CD4-positive, alpha-beta memory T cell (primary cell): ENCODE measurements around the gene CTAGE1. TPM values are rescaled to one million over a fixed set of nuclear protein-coding genes. Genes with fewer than 3 reads are reported as not detected.
"Not testable (repeated sequence)": the region's sequence is repeated elsewhere in the genome, so short reads cannot be mapped to it uniquely, and the experiment has no call there.

Experiments
- CTCF ChIA-PET: fragments of 350-600 bp; sonication (Branson Sonifier 250); formaldehyde crosslinking; loops from one replicate; lab custom pipeline; 2021; ENCODE audit warnings: inconsistent platforms; ENCODE audit not compliant: partially characterized antibody; lab: Charles Lee
- POLR2A ChIA-PET: fragments of 350-600 bp; sonication (Branson Sonifier 250); formaldehyde crosslinking; loops from one replicate; lab custom pipeline; 2021; ENCODE audit not compliant: partially characterized antibody; lab: Charles Lee
- DNase-seq, 5 donors: peaks; one replicate each; pipeline versions ENCODE4 v3.0.0 to v3.0.0-alpha.2; 2020 to 2022; ENCODE audit warnings: mixed read lengths in 1 of 5
- H3K27ac ChIP-seq: one replicate; pipeline ENCODE4 v1.7.0; 2013; ENCODE audit warnings: low read depth, low read length
- H3K27me3 ChIP-seq: 2 replicates; pipeline ENCODE4 v1.7.0; 2013; ENCODE audit warnings: mild to moderate bottlenecking, low read length, moderate library complexity; ENCODE audit not compliant: insufficient read depth
- H3K36me3 ChIP-seq: 2 replicates; pipeline ENCODE4 v1.7.0; 2013; ENCODE audit warnings: mild to moderate bottlenecking, low read length, moderate library complexity; ENCODE audit not compliant: insufficient read depth
- H3K4me1 ChIP-seq: 2 replicates; pipeline ENCODE4 v1.7.0; 2013; ENCODE audit warnings: mild to moderate bottlenecking, low read length, moderate library complexity; ENCODE audit not compliant: insufficient read depth
- H3K4me3 ChIP-seq, 2 donors: one replicate each; pipeline ENCODE4 v1.7.0; 2013; ENCODE audit warnings: low read length in 2 of 2, mild to moderate bottlenecking in 1 of 2
- H3K9me3 ChIP-seq, 2 donors: one replicate each; pipeline ENCODE4 v1.7.0; 2013; ENCODE audit warnings: low read length in 2 of 2, control low read depth in 1 of 2; ENCODE audit not compliant: control insufficient read depth in 1 of 2
- H3K27ac Mint-ChIP-seq, 7 donors: one replicate each; pipeline ENCODE4 v1.8.0; 2020 to 2021; ENCODE audit warnings: mixed read lengths in 7 of 7, mild to moderate bottlenecking in 6 of 7, inconsistent platforms in 3 of 7, moderate library complexity in 3 of 7
- H3K27me3 Mint-ChIP-seq, 2 donors: one replicate each; pipeline ENCODE4 v1.8.0; 2020 to 2021; ENCODE audit warnings: mixed read lengths in 2 of 2
- H3K36me3 Mint-ChIP-seq, 2 donors: one replicate each; pipeline ENCODE4 v1.8.0; 2020 to 2021; ENCODE audit warnings: mixed read lengths in 2 of 2, inconsistent platforms in 1 of 2, mild to moderate bottlenecking in 1 of 2
- H3K4me1 Mint-ChIP-seq, 4 donors: one replicate each; pipeline ENCODE4 v1.8.0; 2020 to 2021; ENCODE audit warnings: mixed read lengths in 4 of 4, mild to moderate bottlenecking in 1 of 4
- H3K4me3 Mint-ChIP-seq, 8 donors: one replicate each; pipeline ENCODE4 v1.8.0; 2020 to 2021; ENCODE audit warnings: mixed read lengths in 8 of 8, mild to moderate bottlenecking in 7 of 8, moderate library complexity in 6 of 8, inconsistent platforms in 3 of 8
- H3K9me3 Mint-ChIP-seq, 8 donors: one replicate each; pipeline ENCODE4 v1.8.0; 2020 to 2021; ENCODE audit warnings: mixed read lengths in 8 of 8, mild to moderate bottlenecking in 5 of 8, inconsistent platforms in 3 of 8, moderate library complexity in 1 of 8
- intact Hi-C: fragments of 100-400 bp; cut with micrococcal nuclease; formaldehyde crosslinking; loops from one replicate; pipeline ENCODE4 v1.15.1; 2023
- polyA plus RNA-seq, 2 donors: library from polyadenylated mRNA; unstranded; fragments of 300-500 nt; fragmentation: Illumina TruSeq; gene quantifications; one replicate each; pipeline ENCODE4 v1.2.3, GENCODE V29; 2021
- total RNA-seq, 2 experiments: library from RNA; stranded (reverse); gene quantifications; one replicate each; pipeline ENCODE4 v1.2.3, GENCODE V29; 2021

CTAGE1 gene
- total and polyA plus RNA-seq, 4 experiments from 2014 or later: not detected

GRCh38 chr18:22408059-22408458, 9.7 kb downstream of the CTAGE1 start:
- H3K27ac Mint-ChIP-seq: peak overlapping the region in 2 of 7 donors; percentile 33 to 36
- DNase-seq: no peak
- no peak overlapping the region for H3K4me3 ChIP-seq

GRCh38 chr18:22405142-22405541, 12.6 kb downstream of the CTAGE1 start:
- ChIA-PET POLR2A (no interaction called here), CTCF (no interaction called here)
- Mint-ChIP-seq H3K27ac (no peak overlapping the region), H3K36me3 (no peaks in the 10 kb centered on the region), H3K4me3 (no peak overlapping the region), H3K4me1 (peaks cover 3 to 13% (median 7%) of the 10 kb centered on the region in 4 donors), H3K27me3 (no peaks in the 10 kb centered on the region), H3K9me3 (peaks cover 3 to 31% (median 14%) of the 10 kb centered on the region in 8 donors)
- no peaks in the 10 kb centered on the region for H3K36me3 ChIP-seq
- no peak overlapping the region for H3K27ac ChIP-seq
- no peaks in the 10 kb centered on the region for H3K27me3 ChIP-seq
- no peaks in the 10 kb centered on the region for H3K9me3 ChIP-seq
- H3K4me1 ChIP-seq: peaks cover 4% of the 10 kb centered on the region
- intact Hi-C loops: no loop called here
- DNase-seq: no peak
- no peak overlapping the region for H3K4me3 ChIP-seq

More at GRCh38 chr18:22408059-22408458, 9.7 kb downstream of the CTAGE1 start:
- POLR2A ChIA-PET: no interaction called here
- intact Hi-C loops: no loop called here
- Mint-ChIP-seq H3K4me1 (peaks cover 3 to 13% (median 7%) of the 10 kb centered on the region in 4 donors), H3K36me3 (no peaks in the 10 kb centered on the region), H3K27me3 (no peaks in the 10 kb centered on the region), H3K9me3 (peaks cover 3 to 31% (median 14%) of the 10 kb centered on the region in 8 donors), H3K4me3 (no peak overlapping the region)
- Histone ChIP-seq H3K36me3 (no peaks in the 10 kb centered on the region), H3K4me1 (peaks cover 4% of the 10 kb centered on the region), H3K27ac (no peak overlapping the region), H3K27me3 (no peaks in the 10 kb centered on the region), H3K9me3 (no peaks in the 10 kb centered on the region)
- CTCF ChIA-PET: no interaction called here

GRCh38 chr18:22403950-22404349, 13.8 kb downstream of the CTAGE1 start:
- CTCF ChIA-PET: no interaction called here
- no peaks in the 10 kb centered on the region for H3K27me3 Mint-ChIP-seq

GRCh38 chr18:22399949-22400348, 17.8 kb downstream of the CTAGE1 start:
- intact Hi-C loops: no loop called here

More at GRCh38 chr18:22403950-22404349, 13.8 kb downstream of the CTAGE1 start:
- Histone ChIP-seq H3K36me3 (no peaks in the 10 kb centered on the region), H3K4me1 (peaks cover 4% of the 10 kb centered on the region), H3K9me3 (no peaks in the 10 kb centered on the region), H3K4me3 (no peak overlapping the region), H3K27ac (no peak overlapping the region), H3K27me3 (no peaks in the 10 kb centered on the region)
- H3K4me1 Mint-ChIP-seq: peaks cover 3 to 13% (median 7%) of the 10 kb centered on the region in 4 donors
- no peak overlapping the region for H3K4me3 Mint-ChIP-seq
- no peak for DNase-seq
- intact Hi-C loops: no loop called here
- POLR2A ChIA-PET: no interaction called here
- peaks cover 3 to 25% (median 12%) of the 10 kb centered on the region in 8 donors for H3K9me3 Mint-ChIP-seq
- H3K36me3 Mint-ChIP-seq: no peaks in the 10 kb centered on the region
- no peak overlapping the region for H3K27ac Mint-ChIP-seq

GRCh38 chr18:22398464-22398863, 19.3 kb downstream of the CTAGE1 start:
- H3K4me3 ChIP-seq: no peak overlapping the region
- ChIA-PET CTCF (no interaction called here), POLR2A (no interaction called here)
- DNase-seq: no peak
- no peak overlapping the region for H3K27ac ChIP-seq
- intact Hi-C loops: no loop called here
- Mint-ChIP-seq H3K27me3 (peaks cover 0 to 1% of the 10 kb centered on the region in 2 donors), H3K27ac (no peak overlapping the region), H3K4me1 (no peaks in the 10 kb centered on the region), H3K9me3 (peaks cover 0 to 7% (median under 1%) of the 10 kb centered on the region in 8 donors), H3K4me3 (no peak overlapping the region), H3K36me3 (no peaks in the 10 kb centered on the region)
- no peaks in the 10 kb centered on the region for H3K4me1 ChIP-seq
- no peaks in the 10 kb centered on the region for H3K36me3 ChIP-seq
- H3K9me3 ChIP-seq: no peaks in the 10 kb centered on the region
- H3K27me3 ChIP-seq: no peaks in the 10 kb centered on the region

More at GRCh38 chr18:22399949-22400348, 17.8 kb downstream of the CTAGE1 start:
- CTCF ChIA-PET: no interaction called here
- POLR2A ChIA-PET: interaction anchor here (0.7 kb wide), 1 partner anchor 967 kb away, joined by 3 read pairs; no protein-coding TSS in a partner anchor
- H3K9me3 ChIP-seq: no peaks in the 10 kb centered on the region
- Mint-ChIP-seq H3K27me3 (peaks cover 0 to 1% of the 10 kb centered on the region in 2 donors), H3K9me3 (peaks cover 0 to 15% (median 3%) of the 10 kb centered on the region in 8 donors), H3K36me3 (no peaks in the 10 kb centered on the region), H3K4me3 (no peak overlapping the region), H3K27ac (no peak overlapping the region), H3K4me1 (no peaks in the 10 kb centered on the region)
- no peak for DNase-seq
- H3K27me3 ChIP-seq: no peaks in the 10 kb centered on the region
- no peak overlapping the region for H3K27ac ChIP-seq
- no peaks in the 10 kb centered on the region for H3K4me1 ChIP-seq
- no peak overlapping the region for H3K4me3 ChIP-seq
- no peaks in the 10 kb centered on the region for H3K36me3 ChIP-seq

- intact Hi-C loops: no loop called here
- CTCF ChIA-PET: no interaction called here
- POLR2A ChIA-PET: no interaction called here
- Histone ChIP-seq H3K4me1 (no peaks in the 10 kb centered on the region), H3K27ac (no peak overlapping the region), H3K9me3 (no peaks in the 10 kb centered on the region), H3K36me3 (no peaks in the 10 kb centered on the region), H3K27me3 (no peaks in the 10 kb centered on the region), H3K4me3 (no peak overlapping the region)
- no peak overlapping the region for H3K27ac Mint-ChIP-seq
- DNase-seq: no peak
- peaks cover 0 to 2% (median 0%) of the 10 kb centered on the region in 4 donors for H3K4me1 Mint-ChIP-seq
- peaks cover 0 to 1% of the 10 kb centered on the region in 2 donors for H3K27me3 Mint-ChIP-seq
- H3K4me3 Mint-ChIP-seq: no peak overlapping the region
- no peaks in the 10 kb centered on the region for H3K36me3 Mint-ChIP-seq
- H3K9me3 Mint-ChIP-seq: peaks cover 0 to 11% (median 0%) of the 10 kb centered on the region in 8 donors
These were observed 23.3 kb downstream of the CTAGE1 start for GRCh38 chr18:22394428-22394827.

- H3K9me3 Mint-ChIP-seq, H3K4me3 ChIP-seq, H3K4me1 Mint-ChIP-seq, H3K27ac ChIP-seq, H3K36me3 ChIP-seq, H3K27ac Mint-ChIP-seq, POLR2A ChIA-PET, intact Hi-C loops, H3K36me3 Mint-ChIP-seq, DNase-seq, H3K27me3 ChIP-seq, H3K4me3 Mint-ChIP-seq, H3K27me3 Mint-ChIP-seq, H3K4me1 ChIP-seq, CTCF ChIA-PET, H3K9me3 ChIP-seq: not testable (repeated sequence)
These were observed 24.6 kb downstream of the CTAGE1 start for GRCh38 chr18:22393164-22393563.
